NAMALWA (cell line): ENCODE results near the gene CAMK2G.
"Not testable (repeated sequence)": the region's sequence is repeated elsewhere in the genome, so short reads cannot be mapped to it uniquely, and the experiment has no call there.

Experiments used
- DNase-seq: peaks from one replicate; pipeline ENCODE4 v3.0.0-alpha.2; 2015; ENCODE audit warnings: low spot score

CAMK2G gene

GRCh38 chr10:73839276-73839966 is 34.9 kb downstream of the CAMK2G start:
- DNase-seq = no peak

- no peak for DNase-seq
Observed at GRCh38 chr10:73838827-73839226, 35.5 kb downstream of the CAMK2G start.

GRCh38 chr10:73838008-73838567 is 36.3 kb downstream of the CAMK2G start:
- no peak for DNase-seq

- DNase-seq = no peak
Observed at GRCh38 chr10:73837072-73837471, 37.3 kb downstream of the CAMK2G start.

GRCh38 chr10:73836427-73836980 is 37.9 kb downstream of the CAMK2G start:
- DNase-seq = no peak

- not testable (repeated sequence) for DNase-seq
Observed at GRCh38 chr10:73829090-73829489, 45.3 kb downstream of the CAMK2G start.

GRCh38 chr10:73828161-73828560 is 46.2 kb downstream of the CAMK2G start:
- DNase-seq = no peak

GRCh38 chr10:73827346-73828089 is 46.8 kb downstream of the CAMK2G start:
- no peak for DNase-seq

- DNase-seq = no peak
Observed at GRCh38 chr10:73824146-73824725, 50.1 kb downstream of the CAMK2G start.

GRCh38 chr10:73823391-73823790 is 51.0 kb downstream of the CAMK2G start:
- DNase-seq = no peak

- DNase-seq = no peak
Observed at GRCh38 chr10:73819513-73820093, 54.8 kb downstream of the CAMK2G start.

GRCh38 chr10:73819081-73819480 is 55.3 kb downstream of the CAMK2G start:
- DNase-seq = no peak

- DNase-seq = no peak
Observed at GRCh38 chr10:73818402-73818801, 56.0 kb downstream of the CAMK2G start.

- DNase-seq = no peak
Observed at GRCh38 chr10:73817826-73818225, 56.5 kb downstream of the CAMK2G start.

- no peak for DNase-seq
Observed at GRCh38 chr10:73816917-73817729, 57.2 kb downstream of the CAMK2G start.

GRCh38 chr10:73815719-73816030 is 58.7 kb downstream of the CAMK2G start:
- DNase-seq = no peak

GRCh38 chr10:73814896-73815718 is 59.2 kb downstream of the CAMK2G start:
- peak; percentile 20 for DNase-seq

- DNase-seq = no peak
Observed at GRCh38 chr10:73814276-73814895, 60.0 kb downstream of the CAMK2G start.

- DNase-seq = no peak
Observed at GRCh38 chr10:73813333-73813732, 61.0 kb downstream of the CAMK2G start.

- DNase-seq = no peak
Observed at GRCh38 chr10:73812657-73813056, 61.7 kb downstream of the CAMK2G start.
